ENCODE results near the gene BCL10.

BCL10 gene

DNA sequence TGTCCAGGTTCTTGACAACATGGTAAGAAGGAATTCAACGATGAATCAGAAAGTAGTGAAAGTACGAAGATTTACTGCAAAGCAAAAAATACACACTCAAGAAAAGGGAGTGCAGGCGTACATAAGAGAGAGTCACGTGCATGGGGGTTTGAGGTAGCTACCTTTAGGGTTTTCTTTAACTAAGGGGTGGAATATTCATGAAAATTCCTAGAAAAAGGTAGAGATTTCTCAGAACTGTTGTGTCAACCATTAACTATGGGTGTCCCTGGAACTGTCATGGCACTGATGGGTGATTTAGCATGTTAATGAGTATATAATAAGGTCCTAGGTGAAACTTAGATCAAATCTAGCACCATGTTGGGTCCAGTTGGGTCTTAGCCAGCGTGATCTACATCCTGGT, 53.1 kb downstream of the BCL10 start:
- H2BK15ac ChIP-seq (ENCODE audit: low read length): no peak overlapping the region
- no peak overlapping the region for H3K23ac ChIP-seq (ENCODE audit: low read depth, low read length, poor library complexity)
- no peak overlapping the region for H3K18ac ChIP-seq (ENCODE audit: low read length)
- no peak overlapping the region for H2AFZ ChIP-seq (ENCODE audit: low read length)
- DNase-seq (ENCODE audit: low spot score): no peak
- H4K8ac ChIP-seq (ENCODE audit: low read depth, low read length): no peak overlapping the region
- no peak overlapping the region for H2BK5ac ChIP-seq (ENCODE audit: low read length)
- no peak overlapping the region for H3K27ac ChIP-seq (replicated peaks; ENCODE audit: low read length)
- no peaks in the 10 kb centered on the region for H3K36me3 ChIP-seq (replicated peaks in 1 of 2; ENCODE audit: control insufficient read depth in 2 of 2, insufficient read depth in 2 of 2, low read length in 2 of 2)
- H2BK120ac ChIP-seq (ENCODE audit: low read depth, low read length): no peak overlapping the region
- no peak overlapping the region for H3K4ac ChIP-seq (ENCODE audit: low read length)
- no peak overlapping the region for H3K14ac ChIP-seq (ENCODE audit: low read length)
- no peak overlapping the region for H3K4me3 ChIP-seq (ENCODE audit: low read length in 2 of 2)
- H4K91ac ChIP-seq (ENCODE audit: low read depth, low read length, poor library complexity): no peak overlapping the region
- H2AK5ac ChIP-seq (ENCODE audit: low read depth, low read length): no peak overlapping the region
- no peaks in the 10 kb centered on the region for H3K79me1 ChIP-seq (ENCODE audit: low read depth, low read length)
- no peak overlapping the region for H3K4me2 ChIP-seq (ENCODE audit: insufficient read depth, low read length, poor library complexity, severe bottlenecking)
- WGBS, 2 donors (ENCODE audit: extremely low coverage in 2 of 2, insufficient read length in 2 of 2, insufficient replicate concordance in 1 of 2): no CpG with 5 or more reads among the region's 5 CpGs
- H2BK12ac ChIP-seq (ENCODE audit: low read length): no peak overlapping the region
- H3K9ac ChIP-seq (ENCODE audit: low read depth, low read length, poor library complexity): no peak overlapping the region
- H3K27me3 ChIP-seq (ENCODE audit: control insufficient read depth in 3 of 3, insufficient read depth in 3 of 3, low read depth in 1 of 3, low read length in 3 of 3): peaks cover 0 to 49% (median 0%) of the 10 kb centered on the region in 3 experiments
- no peaks in the 10 kb centered on the region for H3K9me3 ChIP-seq (replicated peaks in 1 of 2; ENCODE audit: control insufficient read depth in 2 of 2, insufficient read depth in 1 of 2, low read depth in 1 of 2, low read length in 2 of 2)
- H3K4me1 ChIP-seq (ENCODE audit: control insufficient read depth in 2 of 2, insufficient read depth in 1 of 2, low read depth in 1 of 2, low read length in 2 of 2): peaks cover 6 to 9% of the 10 kb centered on the region in 2 donors

DNA sequence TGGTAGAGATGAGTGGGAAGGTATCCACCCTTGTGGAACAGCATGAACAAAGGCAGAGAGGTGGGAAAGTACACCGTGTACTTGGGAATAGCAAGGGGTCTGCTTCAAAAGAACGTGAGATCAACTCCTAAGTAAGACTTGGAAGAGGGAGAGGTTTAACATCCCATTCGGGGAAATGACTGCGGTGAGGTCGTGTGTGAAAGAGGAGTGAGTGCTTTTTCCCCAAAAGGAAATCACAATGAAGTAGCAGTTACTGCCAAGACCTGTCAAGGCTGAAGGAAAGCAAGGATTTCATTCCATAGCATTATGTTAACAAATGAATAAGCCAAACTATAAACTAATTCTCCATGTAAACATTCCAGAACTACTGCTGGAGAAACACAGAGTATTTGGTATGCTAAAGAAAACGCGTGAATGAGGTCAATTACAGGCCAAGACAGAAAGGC, 55.7 kb downstream of the BCL10 start:
- no peaks in the 10 kb centered on the region for H3K36me3 ChIP-seq (replicated peaks in 1 of 2; ENCODE audit: control insufficient read depth in 2 of 2, insufficient read depth in 2 of 2, low read length in 2 of 2)
- H2AFZ ChIP-seq (ENCODE audit: low read length): no peak overlapping the region
- no peak overlapping the region for H2BK12ac ChIP-seq (ENCODE audit: low read length)
- H3K4ac ChIP-seq (ENCODE audit: low read length): no peak overlapping the region
- no peak overlapping the region for H3K18ac ChIP-seq (ENCODE audit: low read length)
- H2BK5ac ChIP-seq (ENCODE audit: low read length): no peak overlapping the region
- no peak for DNase-seq (ENCODE audit: low spot score)
- no peaks in the 10 kb centered on the region for H3K79me1 ChIP-seq (ENCODE audit: low read depth, low read length)
- no peak overlapping the region for H3K4me3 ChIP-seq (ENCODE audit: low read length in 2 of 2)
- WGBS, 2 donors (ENCODE audit: extremely low coverage in 2 of 2, insufficient read length in 2 of 2, insufficient replicate concordance in 1 of 2): no CpG with 5 or more reads among the region's 7 CpGs
- H3K9ac ChIP-seq (ENCODE audit: low read depth, low read length, poor library complexity): no peak overlapping the region
- no peak overlapping the region for H4K91ac ChIP-seq (ENCODE audit: low read depth, low read length, poor library complexity)
- no peak overlapping the region for H3K14ac ChIP-seq (ENCODE audit: low read length)
- H2BK120ac ChIP-seq (ENCODE audit: low read depth, low read length): no peak overlapping the region
- H3K27ac ChIP-seq (replicated peaks; ENCODE audit: low read length): no peak overlapping the region
- H3K4me1 ChIP-seq (ENCODE audit: control insufficient read depth in 2 of 2, insufficient read depth in 1 of 2, low read depth in 1 of 2, low read length in 2 of 2): peaks cover 4 to 6% of the 10 kb centered on the region in 2 donors
- no peak overlapping the region for H3K23ac ChIP-seq (ENCODE audit: low read depth, low read length, poor library complexity)
- H4K8ac ChIP-seq (ENCODE audit: low read depth, low read length): no peak overlapping the region
- H3K27me3 ChIP-seq (ENCODE audit: control insufficient read depth in 3 of 3, insufficient read depth in 3 of 3, low read depth in 1 of 3, low read length in 3 of 3): peaks cover 0 to 51% (median 0%) of the 10 kb centered on the region in 3 experiments
- H2BK15ac ChIP-seq (ENCODE audit: low read length): no peak overlapping the region
- no peak overlapping the region for H3K4me2 ChIP-seq (ENCODE audit: insufficient read depth, low read length, poor library complexity, severe bottlenecking)
- H3K9me3 ChIP-seq (replicated peaks in 1 of 2; ENCODE audit: control insufficient read depth in 2 of 2, insufficient read depth in 1 of 2, low read depth in 1 of 2, low read length in 2 of 2): no peaks in the 10 kb centered on the region
- no peak overlapping the region for H2AK5ac ChIP-seq (ENCODE audit: low read depth, low read length)

DNA sequence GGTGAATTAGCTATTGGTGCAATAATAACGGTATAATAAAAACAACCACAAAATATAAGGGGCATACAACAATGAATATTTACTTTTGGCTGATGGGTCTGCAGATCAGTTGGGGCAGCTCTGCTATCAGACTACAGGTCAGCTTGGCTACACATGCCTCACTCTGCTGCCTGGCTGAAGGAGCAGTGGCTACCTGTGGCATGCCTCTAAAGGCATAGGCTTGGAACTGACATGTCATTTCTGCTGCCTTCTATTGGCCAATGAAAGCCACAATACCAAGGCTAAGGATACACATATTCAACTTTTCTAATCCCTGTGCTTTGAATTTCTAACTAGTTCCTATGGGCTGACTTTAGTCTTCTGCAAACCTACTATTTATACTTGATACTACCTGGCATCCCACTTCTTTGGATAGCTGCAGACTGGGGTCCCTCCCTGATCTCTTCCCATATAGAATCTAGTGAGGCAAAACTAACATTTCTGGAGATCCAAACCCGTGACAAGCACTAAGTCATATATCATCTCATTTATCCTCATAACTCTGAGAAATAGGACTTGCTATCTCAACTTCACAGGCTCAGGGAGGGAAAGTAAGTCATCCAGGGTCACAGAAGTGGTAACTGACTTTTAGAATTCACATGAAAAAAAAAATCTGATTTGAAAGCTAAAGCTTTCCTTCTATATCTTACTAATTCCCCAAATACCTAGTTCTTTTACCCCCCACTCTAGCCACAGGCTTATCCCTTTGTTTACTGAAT, 56.4 kb downstream of the BCL10 start:
- Histone ChIP-seq H2BK15ac (ENCODE audit: low read length) (no peak overlapping the region), H2AFZ (ENCODE audit: low read length) (no peak overlapping the region), H3K4ac (ENCODE audit: low read length) (no peak overlapping the region), H3K27ac (replicated peaks; ENCODE audit: low read length) (no peak overlapping the region), H2BK12ac (ENCODE audit: low read length) (no peak overlapping the region), H4K8ac (ENCODE audit: low read depth, low read length) (no peak overlapping the region), H3K79me1 (ENCODE audit: low read depth, low read length) (no peaks in the 10 kb centered on the region), H4K91ac (ENCODE audit: low read depth, low read length, poor library complexity) (no peak overlapping the region), H3K9ac (ENCODE audit: low read depth, low read length, poor library complexity) (no peak overlapping the region), H3K9me3 (replicated peaks in 1 of 2; ENCODE audit: control insufficient read depth in 2 of 2, insufficient read depth in 1 of 2, low read depth in 1 of 2, low read length in 2 of 2) (no peaks in the 10 kb centered on the region), H3K18ac (ENCODE audit: low read length) (no peak overlapping the region), H2BK120ac (ENCODE audit: low read depth, low read length) (no peak overlapping the region), H3K4me3 (ENCODE audit: low read length in 2 of 2) (no peak overlapping the region), H2BK5ac (ENCODE audit: low read length) (no peak overlapping the region), H3K4me1 (ENCODE audit: control insufficient read depth in 2 of 2, insufficient read depth in 1 of 2, low read depth in 1 of 2, low read length in 2 of 2) (peaks cover 0 to 2% of the 10 kb centered on the region in 2 donors), H2AK5ac (ENCODE audit: low read depth, low read length) (no peak overlapping the region), H3K23ac (ENCODE audit: low read depth, low read length, poor library complexity) (no peak overlapping the region), H3K36me3 (replicated peaks in 1 of 2; ENCODE audit: control insufficient read depth in 2 of 2, insufficient read depth in 2 of 2, low read length in 2 of 2) (no peaks in the 10 kb centered on the region), H3K14ac (ENCODE audit: low read length) (no peak overlapping the region), H3K4me2 (ENCODE audit: insufficient read depth, low read length, poor library complexity, severe bottlenecking) (no peak overlapping the region), H3K27me3 (ENCODE audit: control insufficient read depth in 3 of 3, insufficient read depth in 3 of 3, low read depth in 1 of 3, low read length in 3 of 3) (peaks cover 0 to 53% (median 0%) of the 10 kb centered on the region in 3 experiments)
- no CpG with 5 or more reads among the region's 2 CpGs for WGBS, 2 donors (ENCODE audit: extremely low coverage in 2 of 2, insufficient read length in 2 of 2, insufficient replicate concordance in 1 of 2)
- DNase-seq (ENCODE audit: low spot score): no peak

DNA sequence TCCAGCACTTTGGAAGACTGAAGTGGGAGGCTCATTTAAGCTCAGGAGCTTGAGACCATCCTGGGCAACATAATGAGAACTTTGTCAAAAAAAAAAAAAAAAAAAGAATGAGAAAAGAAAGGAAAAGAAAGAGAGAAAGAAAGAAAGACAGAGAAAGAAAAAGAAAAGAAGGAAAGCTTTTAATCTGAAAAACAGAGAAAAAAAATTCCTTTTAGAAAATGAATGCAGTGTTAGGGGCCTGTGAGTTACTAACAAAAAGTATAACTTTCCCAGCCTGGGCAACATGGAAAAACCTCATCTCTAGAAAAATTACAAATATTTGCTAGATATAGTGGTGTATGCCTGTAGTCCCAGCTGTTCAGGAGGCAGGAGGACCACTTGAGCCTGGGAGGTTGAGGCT, 59.7 kb downstream of the BCL10 start:
- no peaks in the 10 kb centered on the region for H3K36me3 ChIP-seq (replicated peaks in 1 of 2; ENCODE audit: control insufficient read depth in 2 of 2, insufficient read depth in 2 of 2, low read length in 2 of 2)
- H2BK5ac ChIP-seq (ENCODE audit: low read length): no peak overlapping the region
- peaks cover 0 to 30% (median 0%) of the 10 kb centered on the region in 3 experiments for H3K27me3 ChIP-seq (ENCODE audit: control insufficient read depth in 3 of 3, insufficient read depth in 3 of 3, low read depth in 1 of 3, low read length in 3 of 3)
- H3K4me3 ChIP-seq (ENCODE audit: low read length in 2 of 2): no peak overlapping the region
- no peak overlapping the region for H2AFZ ChIP-seq (ENCODE audit: low read length)
- H3K79me1 ChIP-seq (ENCODE audit: low read depth, low read length): no peaks in the 10 kb centered on the region
- no peak overlapping the region for H4K91ac ChIP-seq (ENCODE audit: low read depth, low read length, poor library complexity)
- H3K4me2 ChIP-seq (ENCODE audit: insufficient read depth, low read length, poor library complexity, severe bottlenecking): no peak overlapping the region
- H2BK120ac ChIP-seq (ENCODE audit: low read depth, low read length): no peak overlapping the region
- DNase-seq (ENCODE audit: low spot score): no peak
- no peak overlapping the region for H4K8ac ChIP-seq (ENCODE audit: low read depth, low read length)
- H3K4me1 ChIP-seq (ENCODE audit: control insufficient read depth in 2 of 2, insufficient read depth in 1 of 2, low read depth in 1 of 2, low read length in 2 of 2): peaks cover 0 to 2% of the 10 kb centered on the region in 2 donors
- no peak overlapping the region for H3K18ac ChIP-seq (ENCODE audit: low read length)
- no peak overlapping the region for H3K14ac ChIP-seq (ENCODE audit: low read length)
- no peaks in the 10 kb centered on the region for H3K9me3 ChIP-seq (replicated peaks in 1 of 2; ENCODE audit: control insufficient read depth in 2 of 2, insufficient read depth in 1 of 2, low read depth in 1 of 2, low read length in 2 of 2)
- no peak overlapping the region for H3K27ac ChIP-seq (replicated peaks; ENCODE audit: low read length)
- H2BK12ac ChIP-seq (ENCODE audit: low read length): no peak overlapping the region
- no peak overlapping the region for H3K9ac ChIP-seq (ENCODE audit: low read depth, low read length, poor library complexity)
- H2AK5ac ChIP-seq (ENCODE audit: low read depth, low read length): no peak overlapping the region
- H3K4ac ChIP-seq (ENCODE audit: low read length): no peak overlapping the region
- no peak overlapping the region for H3K23ac ChIP-seq (ENCODE audit: low read depth, low read length, poor library complexity)
- no peak overlapping the region for H2BK15ac ChIP-seq (ENCODE audit: low read length)

Measured in neuronal stem cell (in vitro differentiated cells).